HG02588 (cell line): Measurements from ENCODE around the gene CXCL11.
"Not testable (repeated sequence)": the region's sequence is repeated elsewhere in the genome, so short reads cannot be mapped to it uniquely, and the experiment has no call there.

ENCODE experiments used
- ATAC-seq: cut with Tn5 transposase; IDR thresholded peaks from one replicate; pipeline ENCODE4 v1.9.1; 2021; ENCODE audit warnings: mild to moderate bottlenecking, moderate library complexity; ENCODE audit not compliant: unreplicated experiment

The CXCL11 gene

GRCh38 chr4:76043306-76043705 is 7.4 kb upstream of the CXCL11 start:
- ATAC-seq: not testable (repeated sequence)

- not testable (repeated sequence) for ATAC-seq
These were observed 6.5 kb upstream of the CXCL11 start for GRCh38 chr4:76042241-76042998.

- ATAC-seq: no peak
These were observed 985 bp upstream of the CXCL11 start for GRCh38 chr4:76036855-76037254.

- ATAC-seq: no peak
These were observed 729 bp downstream of the CXCL11 start for GRCh38 chr4:76035141-76035540.

GRCh38 chr4:76029300-76029699 is 6.6 kb downstream of the CXCL11 start:
- no peak for ATAC-seq

GRCh38 chr4:76028350-76028765 is 7.5 kb downstream of the CXCL11 start:
- ATAC-seq: no peak

GRCh38 chr4:76024065-76024464 is 11.8 kb downstream of the CXCL11 start:
- ATAC-seq: no peak

- no peak for ATAC-seq
These were observed 12.5 kb downstream of the CXCL11 start, which contains the start of gene CXCL10 for GRCh38 chr4:76023389-76023788. Gene CXCL10 (minus strand): TSS chr4:76023497. CDS start chr4:76023431, 66 bp downstream.

- ATAC-seq: no peak
These were observed 13.2 kb downstream of the CXCL11 start for GRCh38 chr4:76022677-76023076.

- no peak for ATAC-seq
These were observed 13.8 kb downstream of the CXCL11 start for GRCh38 chr4:76022031-76022430.

GRCh38 chr4:76017056-76017686 is 18.7 kb downstream of the CXCL11 start:
- no peak for ATAC-seq

- peak; percentile 78 for ATAC-seq
These were observed 19.5 kb downstream of the CXCL11 start for GRCh38 chr4:76016393-76016792.

- no peak for ATAC-seq
These were observed 22.3 kb downstream of the CXCL11 start for GRCh38 chr4:76013540-76013939.

- ATAC-seq: peak; percentile 1
These were observed 23.5 kb downstream of the CXCL11 start for GRCh38 chr4:76012388-76012801.

- ATAC-seq: peak; percentile 62
These were observed 24.0 kb downstream of the CXCL11 start for GRCh38 chr4:76011700-76012387.

- no peak for ATAC-seq
These were observed 24.7 kb downstream of the CXCL11 start for GRCh38 chr4:76011018-76011670.

GRCh38 chr4:76010576-76010975 is 25.3 kb downstream of the CXCL11 start:
- no peak for ATAC-seq

GRCh38 chr4:76009311-76009710 is 26.6 kb downstream of the CXCL11 start:
- no peak for ATAC-seq

- ATAC-seq: no peak
These were observed 28.6 kb downstream of the CXCL11 start, which contains the start of gene CXCL9 for GRCh38 chr4:76007089-76007862. Gene CXCL9 (minus strand): TSS chr4:76007509. CDS start chr4:76007449, 60 bp downstream.

- ATAC-seq: no peak
These were observed 32.2 kb downstream of the CXCL11 start for GRCh38 chr4:76003620-76004019.
